ENCODE results near the gene WDFY1. TPM values are rescaled to one million over a fixed set of nuclear protein-coding genes. Genes with fewer than 3 reads are reported as not detected.
A peak's percentile ranks its signal among the peaks of the same experiment; 100 is the strongest.

Gene WDFY1
- total RNA-seq, 4 donors from 2014 or later = 36.9 to 82.0 (median 65.0) TPM

- TF ChIP-seq POLR2A (IDR thresholded peaks at IDR 0.05) (no peak), CTCF (IDR thresholded peaks at IDR 0.05) (no peak)
- Histone ChIP-seq H3K4me1 (peaks cover 0 to 12% (median 4%) of the 10 kb centered on the region in 4 donors), H3K9me3 (no peaks in the 10 kb centered on the region), H3K27me3 (no peaks in the 10 kb centered on the region), H3K27ac (peak overlapping the region in 2 of 4 donors; percentile 70 to 76), H3K36me3 (peaks cover 0 to 55% (median 0%) of the 10 kb centered on the region in 3 donors), H3K4me3 (no peak overlapping the region)
- DNase-seq = peak in 2 of 3 donors; percentile 41 to 53
Measured at GRCh38 chr2:223894009-223894408, 51.1 kb downstream of the WDFY1 start.

DNA sequence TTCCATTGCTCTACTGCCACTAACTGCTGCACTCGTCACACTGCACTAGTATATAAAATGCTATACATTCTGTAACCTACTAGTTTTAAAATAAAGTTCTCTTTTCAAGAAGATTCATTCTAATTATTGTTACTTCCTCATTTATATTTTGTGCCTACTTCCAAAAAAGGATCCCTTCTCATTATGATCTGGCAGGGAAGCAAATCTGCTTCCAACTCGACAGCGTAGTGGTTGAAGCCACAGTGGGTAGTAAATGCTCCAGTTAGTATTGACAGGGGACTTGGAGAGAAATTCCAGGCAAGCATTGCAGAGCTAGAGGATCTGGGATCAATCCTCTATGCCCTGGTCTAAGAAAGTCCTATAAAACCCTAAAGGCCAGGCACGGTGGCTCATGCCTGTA is 54.4 kb downstream of the WDFY1 start:
- H3K36me3 ChIP-seq = peaks cover 0 to 54% (median 0%) of the 10 kb centered on the region in 3 donors
- no peak overlapping the region for H3K4me3 ChIP-seq
- no peak for DNase-seq
- no peaks in the 10 kb centered on the region for H3K9me3 ChIP-seq
- peaks cover 0 to 4% (median 3%) of the 10 kb centered on the region in 4 donors for H3K4me1 ChIP-seq
- TF ChIP-seq POLR2A (IDR thresholded peaks at IDR 0.05) (no peak), CTCF (IDR thresholded peaks at IDR 0.05) (no peak)
- peak overlapping the region in 1 of 4 donors; percentile 28 for H3K27ac ChIP-seq
- H3K27me3 ChIP-seq = no peaks in the 10 kb centered on the region

DNA sequence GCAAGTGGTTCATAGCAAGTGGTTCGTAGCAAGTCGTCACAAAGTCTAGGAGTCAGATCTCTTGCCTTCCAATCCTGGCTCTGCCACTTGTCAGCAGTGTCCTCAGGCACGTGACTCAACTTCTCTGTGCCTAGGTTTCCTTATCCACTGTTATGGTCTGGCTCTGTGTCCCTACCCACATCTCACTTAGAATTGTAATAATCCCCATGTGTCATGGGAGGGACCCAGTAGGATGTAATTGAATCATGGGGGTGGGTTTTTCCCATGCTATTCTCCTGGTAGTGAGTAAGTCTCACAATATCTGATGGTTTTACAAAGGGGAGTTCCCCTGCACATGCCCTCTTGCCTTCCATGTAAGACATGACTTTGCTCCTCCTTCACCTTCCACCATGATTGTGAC is 55.9 kb downstream of the WDFY1 start:
- Histone ChIP-seq H3K4me1 (peaks cover 0 to 3% (median 0%) of the 10 kb centered on the region in 4 donors), H3K9me3 (no peaks in the 10 kb centered on the region), H3K27me3 (no peaks in the 10 kb centered on the region), H3K27ac (no peak overlapping the region), H3K36me3 (peaks cover 0 to 66% (median 0%) of the 10 kb centered on the region in 3 donors), H3K4me3 (no peak overlapping the region)
- TF ChIP-seq POLR2A (IDR thresholded peaks at IDR 0.05) (no peak), CTCF (IDR thresholded peaks at IDR 0.05) (no peak)
- no peak for DNase-seq

DNA sequence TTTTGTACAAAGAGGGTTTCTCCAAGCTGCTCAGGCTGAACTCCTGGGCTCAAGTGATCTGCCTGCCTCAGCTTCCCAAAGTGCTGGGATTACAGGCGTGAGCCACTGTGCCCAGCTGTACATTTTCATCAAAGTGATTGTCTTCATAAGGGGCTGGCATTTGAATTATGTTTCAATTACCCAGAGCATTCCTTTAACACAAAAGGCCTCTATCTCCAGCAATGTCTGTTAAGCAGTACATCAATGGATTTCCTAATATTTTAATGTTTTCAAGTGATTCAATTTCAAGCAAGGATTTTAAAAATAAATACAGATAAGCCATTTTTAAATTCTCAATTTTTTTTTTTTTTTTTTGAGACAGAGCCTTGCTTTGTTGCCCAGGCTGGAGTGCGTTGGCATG is 56.9 kb downstream of the WDFY1 start:
- TF ChIP-seq POLR2A (IDR thresholded peaks at IDR 0.05) = no peak
- no peak for TF ChIP-seq CTCF (IDR thresholded peaks at IDR 0.05)
- H3K27ac ChIP-seq = no peak overlapping the region
- peaks cover 0 to 66% (median 0%) of the 10 kb centered on the region in 3 donors for H3K36me3 ChIP-seq
- no peaks in the 10 kb centered on the region for H3K9me3 ChIP-seq
- no peaks in the 10 kb centered on the region for H3K4me1 ChIP-seq
- no peak for DNase-seq
- no peaks in the 10 kb centered on the region for H3K27me3 ChIP-seq
- no peak overlapping the region for H3K4me3 ChIP-seq

DNA sequence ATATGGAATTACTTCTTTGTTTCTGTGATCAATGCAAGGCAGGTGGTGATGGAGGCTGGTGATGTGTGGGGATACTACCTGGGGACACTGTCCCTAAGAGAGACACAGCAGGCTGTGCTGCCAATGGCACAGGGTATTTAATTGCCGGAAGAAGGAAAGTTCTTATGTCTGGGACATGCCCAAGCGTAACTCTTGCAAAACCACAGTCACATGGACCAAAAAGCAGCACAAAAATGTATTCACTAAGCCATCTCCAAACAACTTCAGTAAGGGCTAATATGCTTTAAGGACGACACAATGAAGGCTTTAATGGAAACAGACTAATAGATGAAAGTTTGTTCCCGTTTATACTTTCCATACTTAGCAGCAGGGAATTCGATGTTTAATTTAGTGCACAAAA is 58.0 kb downstream of the WDFY1 start:
- Histone ChIP-seq H3K27ac (no peak overlapping the region), H3K4me1 (peaks cover 0 to 4% (median 0%) of the 10 kb centered on the region in 4 donors), H3K4me3 (no peak overlapping the region), H3K9me3 (no peaks in the 10 kb centered on the region), H3K27me3 (no peaks in the 10 kb centered on the region), H3K36me3 (peaks cover 0 to 67% (median 0%) of the 10 kb centered on the region in 3 donors)
- no peak for DNase-seq
- TF ChIP-seq POLR2A (IDR thresholded peaks at IDR 0.05) = no peak
- TF ChIP-seq CTCF (IDR thresholded peaks at IDR 0.05) = no peak

- H3K9me3 ChIP-seq = no peaks in the 10 kb centered on the region
- no peaks in the 10 kb centered on the region for H3K27me3 ChIP-seq
- DNase-seq = no peak
- H3K4me1 ChIP-seq = peaks cover 0 to 5% (median 0%) of the 10 kb centered on the region in 4 donors
- TF ChIP-seq CTCF (IDR thresholded peaks at IDR 0.05) = no peak
- H3K4me3 ChIP-seq = no peak overlapping the region
- H3K27ac ChIP-seq = no peak overlapping the region
- H3K36me3 ChIP-seq = peaks cover 0 to 71% (median 0%) of the 10 kb centered on the region in 3 donors
Measured at GRCh38 chr2:223886726-223887125, 58.4 kb downstream of the WDFY1 start.

Data from Peyer's patch (tissue), 4 donors.